ENCODE results near the gene PCSK7.
"Not testable (repeated sequence)": the region's sequence is repeated elsewhere in the genome, so short reads cannot be mapped to it uniquely, and the experiment has no call there.

PCSK7 gene

GRCh38 chr11:117231842-117232091 is at the start of gene PCSK7:
Gene PCSK7 (minus strand): TSS chr11:117232073. CDS start chr11:117229844, 2,229 bp downstream.
- peak; percentile 65 for DNase-seq

GRCh38 chr11:117281159-117281558 is 49.3 kb upstream of the PCSK7 start:
- no peak for DNase-seq

DNA sequence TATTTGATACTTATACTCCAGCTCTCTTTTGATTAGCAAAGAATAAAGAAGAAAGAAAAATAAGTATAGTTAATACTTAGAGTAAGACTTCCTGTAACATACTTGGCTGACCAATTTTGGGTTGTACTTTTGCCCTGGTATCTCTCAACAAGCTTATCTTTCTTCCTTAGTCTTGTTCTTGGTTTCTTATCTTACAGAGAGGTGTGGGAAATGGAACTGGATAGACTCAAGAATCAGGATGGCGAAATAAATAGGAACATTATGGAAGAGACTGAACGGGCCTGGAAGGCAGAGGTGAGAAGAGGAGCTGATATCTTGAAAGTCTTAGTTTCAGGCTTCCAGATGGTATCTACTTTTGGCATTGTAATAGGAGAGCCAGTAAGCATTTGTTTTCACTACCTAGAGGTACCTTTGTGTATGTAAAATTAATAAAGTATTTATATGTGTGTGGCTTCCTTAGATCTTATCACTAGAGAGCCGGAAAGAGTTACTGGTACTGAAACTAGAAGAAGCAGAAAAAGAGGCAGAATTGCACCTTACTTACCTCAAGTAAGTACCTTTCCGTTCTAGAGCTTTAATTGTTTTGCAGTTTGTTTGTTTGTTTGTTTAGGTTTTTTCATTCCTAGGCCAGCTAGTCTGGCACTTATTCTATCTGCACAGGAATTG is 48.0 kb upstream of the PCSK7 start:
- no peak for DNase-seq

- DNase-seq, result no peak
These were observed 46.5 kb upstream of the PCSK7 start for GRCh38 chr11:117278347-117278746.

DNA sequence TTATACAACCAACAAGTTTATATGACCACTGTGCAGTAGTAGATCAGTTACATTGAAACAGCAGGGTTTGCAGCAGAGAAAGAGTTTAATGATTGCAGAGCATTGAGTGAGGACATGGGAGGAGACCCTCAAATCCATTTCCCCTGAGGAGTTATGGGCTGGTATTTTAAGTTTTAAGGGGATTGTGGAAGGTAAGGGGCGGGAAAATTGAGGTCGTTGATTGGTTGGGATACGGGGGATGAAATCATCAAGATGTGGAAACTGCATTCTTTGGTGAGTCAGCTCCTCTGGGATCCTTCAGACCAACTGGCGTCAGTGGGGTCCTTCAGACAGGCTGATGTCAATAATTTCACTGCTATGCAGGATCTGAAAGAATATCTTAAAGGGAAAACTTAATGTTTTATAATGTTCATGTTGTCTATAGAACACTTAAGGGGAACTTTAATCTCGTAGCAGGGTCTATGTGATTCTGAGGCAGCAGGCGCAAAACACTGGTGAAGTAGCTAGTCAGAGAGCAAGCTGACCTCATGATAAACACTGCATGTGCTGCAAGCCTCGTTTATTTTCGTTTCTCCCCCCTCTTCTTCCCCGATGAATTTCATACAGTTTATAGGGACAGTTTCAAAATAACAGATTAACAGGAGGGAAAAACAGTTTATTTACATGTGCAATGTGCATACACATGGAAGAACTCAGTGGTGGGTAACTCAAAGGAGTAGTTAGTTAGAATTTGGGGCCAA is 41.8 kb upstream of the PCSK7 start:
- no peak for DNase-seq

DNA sequence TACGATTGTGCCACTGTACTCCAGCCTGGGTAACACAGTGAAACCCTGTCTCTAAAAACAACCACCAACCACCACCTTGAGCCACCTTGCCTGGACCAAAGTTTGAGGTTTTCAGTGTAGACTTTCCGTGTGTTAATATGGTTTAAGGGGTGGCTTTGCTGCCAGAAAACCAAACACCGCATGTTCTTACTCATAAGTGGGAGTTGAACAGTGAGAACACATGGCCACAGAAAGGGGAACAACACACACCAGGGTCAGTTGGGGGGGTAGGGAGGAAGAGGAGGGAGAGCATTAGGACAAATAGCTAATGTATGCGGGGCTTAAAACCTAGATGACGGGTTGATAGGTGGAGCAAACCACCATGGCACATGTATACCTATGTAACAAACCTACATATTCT is 40.3 kb upstream of the PCSK7 start:
- not testable (repeated sequence) for DNase-seq

DNA sequence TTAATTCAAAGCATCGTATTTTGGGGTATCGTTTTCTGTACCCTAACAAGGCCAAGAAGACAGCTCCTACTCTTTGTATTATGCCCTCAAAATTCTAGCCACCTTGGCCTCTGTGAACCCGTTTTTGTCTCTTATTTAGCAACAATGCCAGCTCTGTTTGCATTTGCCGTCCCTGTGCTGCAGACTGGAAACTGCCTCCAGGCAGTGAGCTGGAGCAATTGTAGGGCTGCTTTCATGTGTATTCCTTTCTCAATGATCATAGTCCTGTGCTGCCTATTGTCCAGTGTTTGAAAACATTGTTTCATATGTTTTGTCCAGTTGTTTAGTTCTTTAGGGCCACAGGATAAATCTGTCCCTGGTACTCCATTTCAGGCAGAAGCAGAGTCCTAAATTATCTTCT is 39.3 kb upstream of the PCSK7 start:
- no peak for DNase-seq

DNA sequence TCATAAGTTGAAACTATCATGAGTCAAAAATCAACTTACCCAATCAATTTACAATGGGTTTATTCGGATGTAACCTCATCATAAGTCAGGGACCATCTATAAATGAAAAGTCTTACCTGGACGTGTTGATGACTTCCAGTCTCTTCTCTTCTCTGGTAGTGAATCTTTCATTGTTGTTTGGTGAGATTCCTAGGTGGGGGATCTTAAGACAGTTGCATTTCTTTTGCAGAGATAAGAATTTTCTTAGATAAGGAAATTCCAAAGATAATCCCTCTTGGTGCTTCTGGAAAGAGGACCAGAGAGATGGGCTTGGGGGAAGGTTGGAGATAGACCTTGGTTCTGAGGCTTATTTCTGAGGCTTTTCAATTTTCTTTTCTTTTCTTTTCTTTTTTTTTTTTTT is 38.0 kb upstream of the PCSK7 start:
- no peak for DNase-seq

GRCh38 chr11:117265745-117266144 is 33.9 kb upstream of the PCSK7 start:
- no peak for DNase-seq

GRCh38 chr11:117264624-117265323 is 32.9 kb upstream of the PCSK7 start:
- DNase-seq, result not testable (repeated sequence)

- DNase-seq, result no peak
These were observed 27.5 kb upstream of the PCSK7 start for GRCh38 chr11:117259417-117259816.

DNA sequence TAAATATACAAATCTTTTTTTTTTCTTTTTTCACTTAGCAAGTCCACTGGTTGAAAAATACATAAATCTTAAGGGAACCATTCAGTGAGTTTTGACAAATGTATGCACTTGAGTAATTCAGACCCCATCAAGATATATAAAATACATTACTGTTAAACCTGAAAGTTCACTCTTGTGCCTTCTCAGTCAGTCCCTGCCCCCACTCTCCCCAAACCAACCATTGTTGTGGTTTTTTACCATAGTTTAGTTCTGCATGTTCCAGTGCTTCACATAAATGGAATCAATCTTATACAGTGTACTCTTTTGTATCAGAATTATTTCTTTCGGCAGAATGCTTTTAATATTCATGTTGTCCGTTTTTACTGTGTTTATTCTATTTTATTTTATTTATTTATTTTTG is 26.7 kb upstream of the PCSK7 start:
- no peak for DNase-seq

GRCh38 chr11:117256573-117256972 is 24.7 kb upstream of the PCSK7 start:
- DNase-seq, result no peak

GRCh38 chr11:117255966-117256365 is 24.1 kb upstream of the PCSK7 start:
- no peak for DNase-seq

DNA sequence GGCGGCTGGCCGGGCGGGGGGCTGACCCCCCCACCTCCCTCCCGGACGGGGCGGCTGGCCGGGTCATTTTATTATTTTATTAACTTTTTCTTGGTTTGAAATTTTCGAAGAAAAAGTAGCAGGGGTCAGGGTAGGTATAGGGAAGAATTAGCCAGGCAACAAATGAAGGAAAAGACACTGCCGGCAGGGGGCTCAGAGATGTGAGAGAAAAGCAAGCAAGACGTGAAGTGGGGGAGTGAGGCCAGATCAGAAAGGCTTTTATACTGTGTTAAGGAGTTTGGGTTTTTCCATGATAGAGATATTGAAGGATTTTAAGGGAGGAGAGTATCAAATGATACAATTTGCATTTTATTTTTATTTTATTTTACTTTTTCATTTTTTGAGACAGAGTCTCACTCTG is 19.6 kb upstream of the PCSK7 start:
- no peak for DNase-seq

DNA sequence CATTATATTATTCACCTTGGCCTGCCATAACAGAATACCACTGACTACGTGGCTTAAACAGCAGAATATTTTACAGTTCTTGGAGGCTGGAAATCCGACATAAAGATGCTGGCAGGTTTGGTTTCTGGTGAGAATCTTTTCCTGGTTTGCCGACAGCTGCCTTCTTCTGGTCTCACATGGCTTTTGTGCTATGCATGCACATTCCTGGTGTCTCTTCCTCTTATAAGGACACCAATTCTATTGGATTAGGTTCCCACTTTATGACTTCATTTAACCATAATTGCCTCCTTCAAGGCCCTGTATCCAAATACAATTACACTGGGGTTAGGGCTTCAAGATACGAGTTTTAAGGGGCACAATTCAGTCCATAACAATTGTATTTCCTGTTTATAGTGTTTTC is 17.7 kb upstream of the PCSK7 start:
- no peak for DNase-seq

DNA sequence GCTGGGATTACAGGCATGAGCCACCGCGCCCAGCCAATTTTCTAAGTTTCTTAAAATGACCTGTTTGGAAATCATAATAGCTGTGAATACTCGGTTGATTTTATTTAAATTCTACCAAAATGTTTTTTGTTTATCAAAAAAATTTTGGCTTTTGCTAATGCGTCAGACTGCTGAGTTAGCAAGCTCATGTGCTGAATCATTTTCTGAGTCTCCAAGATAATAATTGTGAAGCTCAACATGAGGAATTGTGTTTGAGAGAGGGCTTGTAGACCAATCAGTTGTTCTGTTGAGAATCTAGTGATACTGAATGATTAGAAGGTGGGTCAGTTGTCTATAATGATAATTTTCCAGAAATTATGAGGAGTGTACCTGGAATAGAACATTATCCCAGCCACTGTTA is 16.5 kb upstream of the PCSK7 start:
- DNase-seq, result no peak

DNA sequence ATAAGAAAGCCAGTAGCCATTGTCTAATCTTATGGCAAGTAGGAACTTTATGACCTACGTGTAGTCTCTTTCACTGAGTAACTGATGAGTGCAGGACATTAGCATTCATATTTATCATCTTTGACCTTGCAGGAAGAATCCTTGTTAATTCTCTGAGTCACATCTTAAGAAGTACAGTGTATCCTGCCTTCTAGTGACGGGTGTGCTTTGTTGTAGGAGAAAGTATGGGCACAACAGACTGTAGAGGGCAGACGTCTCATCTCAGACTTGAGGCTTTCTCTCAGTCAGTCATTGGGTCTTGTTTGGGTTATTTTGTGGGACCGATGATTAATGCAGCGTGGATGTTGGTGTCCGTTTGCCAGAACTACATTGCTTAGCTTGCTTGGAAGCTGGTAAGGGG is 7.4 kb upstream of the PCSK7 start:
- no peak for DNase-seq

DNA sequence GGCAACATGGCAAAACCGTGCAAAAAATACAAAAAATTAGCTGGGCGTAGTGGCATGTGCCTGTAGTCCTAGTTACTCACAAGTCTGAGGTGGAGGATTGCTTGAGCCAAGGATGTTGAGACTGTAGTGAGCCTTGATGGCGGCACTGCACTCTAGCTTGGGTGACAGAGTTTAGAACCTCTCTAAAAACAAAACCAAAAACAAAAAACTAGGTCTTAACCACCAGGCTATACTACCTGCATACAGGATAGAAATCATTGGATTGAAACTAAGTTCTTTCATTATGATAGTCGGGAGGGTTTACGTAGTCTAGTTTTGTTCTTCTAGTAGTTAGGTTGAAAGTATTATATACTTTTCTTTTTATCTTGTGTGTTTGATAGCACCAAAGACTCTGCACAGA is 6.3 kb upstream of the PCSK7 start:
- no peak for DNase-seq

GRCh38 chr11:117232911-117233409 is 1.1 kb upstream of the PCSK7 start:
- no peak for DNase-seq

GRCh38 chr11:117232092-117232878 is 412 bp upstream of the PCSK7 start, which contains the start of gene RNF214:
Gene RNF214 (plus strand): TSS chr11:117232671. CDS start chr11:117234273, 1,602 bp downstream.
- DNase-seq, result peak; percentile 73

DNA sequence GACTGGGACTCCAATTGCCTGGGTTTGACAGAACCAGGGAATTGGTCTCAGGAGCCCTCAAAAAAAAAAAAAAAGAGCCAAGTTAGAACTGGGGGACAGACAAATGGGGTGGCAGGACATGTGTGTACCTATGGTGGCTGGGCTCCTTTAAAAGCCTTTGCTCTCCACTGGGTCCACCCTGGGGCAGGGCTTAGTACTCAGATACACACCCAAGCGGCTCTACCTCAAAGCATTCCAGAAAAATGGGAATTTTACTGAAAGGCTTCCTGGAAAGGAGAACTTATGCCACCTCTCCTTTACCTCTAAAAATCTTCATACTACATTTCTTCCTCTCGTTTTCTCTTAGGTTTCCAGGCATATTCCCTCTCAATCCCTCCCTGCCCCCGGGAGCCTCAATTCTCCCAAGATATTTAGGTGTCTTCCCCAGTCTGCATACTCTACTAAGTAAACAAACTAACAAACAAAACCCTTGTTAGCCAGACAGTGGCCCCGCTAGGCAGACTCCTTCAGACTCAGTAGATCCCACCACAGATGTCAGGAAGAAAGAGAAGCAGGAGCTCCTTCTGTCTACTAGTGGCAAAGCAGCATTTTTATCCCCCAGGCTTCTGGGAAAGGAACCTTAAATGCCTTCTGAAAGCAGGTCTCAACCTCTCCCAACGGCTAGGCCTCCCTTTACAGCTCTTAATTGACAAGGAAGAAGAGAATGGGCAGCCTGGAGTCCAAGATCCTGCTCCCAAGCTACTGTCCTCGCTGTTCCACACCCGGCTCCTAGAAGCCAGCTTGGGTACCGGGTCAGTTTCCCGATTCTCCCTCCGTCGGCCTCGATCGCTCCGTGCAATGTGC is 653 bp downstream of the PCSK7 start:
- no peak for DNase-seq
